ENCODE results near the gene INSYN2A.

The INSYN2A gene

GRCh38 chr10:127196282-127197153, at the start of gene INSYN2A:
INSYN2A (minus strand) TSS chr10:127196591; CDS start chr10:127176395, 20,196 bp downstream.
- DNase-seq (ENCODE audit: low spot score), result no peak

- no peak for DNase-seq (ENCODE audit: low spot score)
These were observed 49.1 kb upstream of the INSYN2A start for GRCh38 chr10:127245456-127245855.

GRCh38 chr10:127243490-127244272, 47.3 kb upstream of the INSYN2A start:
- peak; percentile 28 for DNase-seq (ENCODE audit: low spot score)

GRCh38 chr10:127242914-127243313, 46.5 kb upstream of the INSYN2A start:
- no peak for DNase-seq (ENCODE audit: low spot score)

GRCh38 chr10:127236266-127236665, 39.9 kb upstream of the INSYN2A start:
- DNase-seq (ENCODE audit: low spot score), result no peak

- no peak for DNase-seq (ENCODE audit: low spot score)
These were observed 38.0 kb upstream of the INSYN2A start for GRCh38 chr10:127234306-127234800.

- DNase-seq (ENCODE audit: low spot score), result no peak
These were observed 31.9 kb upstream of the INSYN2A start for GRCh38 chr10:127228195-127228787.

- DNase-seq (ENCODE audit: low spot score), result no peak
These were observed 31.3 kb upstream of the INSYN2A start for GRCh38 chr10:127227663-127228062.

GRCh38 chr10:127227027-127227426, 30.6 kb upstream of the INSYN2A start:
- DNase-seq (ENCODE audit: low spot score), result no peak

- no peak for DNase-seq (ENCODE audit: low spot score)
These were observed 24.9 kb upstream of the INSYN2A start for GRCh38 chr10:127221281-127221680.

- no peak for DNase-seq (ENCODE audit: low spot score)
These were observed 22.3 kb upstream of the INSYN2A start for GRCh38 chr10:127218658-127219057.

- no peak for DNase-seq (ENCODE audit: low spot score)
These were observed 20.4 kb upstream of the INSYN2A start for GRCh38 chr10:127216786-127217185.

GRCh38 chr10:127216274-127216673, 19.9 kb upstream of the INSYN2A start:
- DNase-seq (ENCODE audit: low spot score), result no peak

- no peak for DNase-seq (ENCODE audit: low spot score)
These were observed 19.5 kb upstream of the INSYN2A start for GRCh38 chr10:127215866-127216265.

GRCh38 chr10:127210936-127211466, 14.6 kb upstream of the INSYN2A start:
- no peak for DNase-seq (ENCODE audit: low spot score)

GRCh38 chr10:127207081-127207480, 10.7 kb upstream of the INSYN2A start:
- DNase-seq (ENCODE audit: low spot score), result no peak

- DNase-seq (ENCODE audit: low spot score), result no peak
These were observed 6.7 kb upstream of the INSYN2A start for GRCh38 chr10:127203067-127203466.

GRCh38 chr10:127200646-127201045, 4.3 kb upstream of the INSYN2A start:
- DNase-seq (ENCODE audit: low spot score), result no peak

- DNase-seq (ENCODE audit: low spot score), result no peak
These were observed 2.3 kb upstream of the INSYN2A start for GRCh38 chr10:127198721-127199120.

GRCh38 chr10:127198307-127198706, 1.9 kb upstream of the INSYN2A start:
- no peak for DNase-seq (ENCODE audit: low spot score)

GRCh38 chr10:127197154-127197432, 702 bp upstream of the INSYN2A start:
- DNase-seq (ENCODE audit: low spot score), result no peak

- no peak for DNase-seq (ENCODE audit: low spot score)
These were observed 665 bp downstream of the INSYN2A start for GRCh38 chr10:127195571-127196281.

Measured in cerebellar cortex (tissue), 1 donor.